H54 (cell line): ENCODE data around the gene TNMD.
"Not testable (repeated sequence)": the region's sequence is repeated elsewhere in the genome, so short reads cannot be mapped to it uniquely, and the experiment has no call there.

Source experiments
- DNase-seq: peaks from one replicate; pipeline ENCODE4 v3.0.0; 2011; ENCODE audit warnings: low spot score, mixed read lengths; ENCODE audit not compliant: insufficient read length
- FAIRE-seq: peaks from 3 replicates; lab custom pipeline; 2011; peaks lifted over from hg19 to GRCh38; lab: Jason Lieb, UNC
- POLR2A ChIP-seq: IDR thresholded peaks from 2 replicates; pipeline ENCODE4 v1.6.1; 2011; ENCODE audit warnings: low read depth, mild to moderate bottlenecking, low read length

Gene TNMD

GRCh38 chrX:100584611-100585010 is at the start of gene TNMD:
TNMD (plus strand) TSS chrX:100584936; CDS start chrX:100585019, 83 bp downstream.
- DNase-seq = no peak
- no peak for FAIRE-seq
- no peak for TF ChIP-seq POLR2A

GRCh38 chrX:100565534-100565933 is 19.2 kb upstream of the TNMD start:
- DNase-seq, FAIRE-seq: not testable (repeated sequence)

GRCh38 chrX:100586747-100587146 is 2.0 kb downstream of the TNMD start:
- no peak for DNase-seq
- no peak for FAIRE-seq
- TF ChIP-seq POLR2A = no peak

GRCh38 chrX:100587861-100588260 is 3.1 kb downstream of the TNMD start:
- no peak for TF ChIP-seq POLR2A
- FAIRE-seq = no peak
- DNase-seq = no peak

GRCh38 chrX:100591256-100592051 is 6.7 kb downstream of the TNMD start:
- DNase-seq = no peak
- FAIRE-seq = no peak
- TF ChIP-seq POLR2A = no peak

- DNase-seq = no peak
- no peak for TF ChIP-seq POLR2A
- no peak for FAIRE-seq
These were observed 8.4 kb downstream of the TNMD start for GRCh38 chrX:100593126-100593525.

DNA sequence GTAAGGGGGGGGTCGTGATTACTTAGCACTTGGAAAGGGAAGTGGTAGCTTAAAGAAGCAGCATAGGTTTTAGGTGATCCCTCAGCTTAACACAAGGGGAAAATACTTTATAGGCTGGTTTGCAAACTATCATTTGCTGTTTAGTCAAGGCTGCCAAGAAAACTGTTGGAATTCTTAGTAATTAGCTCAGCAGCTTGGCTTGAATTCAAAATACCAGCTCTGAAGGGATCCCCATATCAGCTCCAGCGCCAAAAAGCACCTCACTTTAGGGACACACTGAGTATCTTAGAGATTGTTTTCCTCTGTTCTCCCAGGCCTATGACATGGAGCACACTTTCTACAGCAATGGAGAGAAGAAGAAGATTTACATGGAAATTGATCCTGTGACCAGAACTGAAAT is 8.8 kb downstream of the TNMD start:
- DNase-seq (no peak), FAIRE-seq (no peak)
- TF ChIP-seq POLR2A = no peak

GRCh38 chrX:100596601-100597000 is 11.9 kb downstream of the TNMD start:
- DNase-seq (no peak), FAIRE-seq (no peak)
- TF ChIP-seq POLR2A = no peak

DNA sequence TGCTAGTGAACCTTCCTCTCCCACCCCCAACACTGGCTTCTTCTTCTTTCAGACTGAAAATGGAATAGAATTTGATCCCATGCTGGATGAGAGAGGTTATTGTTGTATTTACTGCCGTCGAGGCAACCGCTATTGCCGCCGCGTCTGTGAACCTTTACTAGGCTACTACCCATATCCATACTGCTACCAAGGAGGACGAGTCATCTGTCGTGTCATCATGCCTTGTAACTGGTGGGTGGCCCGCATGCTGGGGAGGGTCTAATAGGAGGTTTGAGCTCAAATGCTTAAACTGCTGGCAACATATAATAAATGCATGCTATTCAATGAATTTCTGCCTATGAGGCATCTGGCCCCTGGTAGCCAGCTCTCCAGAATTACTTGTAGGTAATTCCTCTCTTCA is 14.7 kb downstream of the TNMD start:
- no peak for DNase-seq
- no peak for TF ChIP-seq POLR2A
- no peak for FAIRE-seq

- TF ChIP-seq POLR2A = no peak
- DNase-seq (no peak), FAIRE-seq (no peak)
These were observed 15.6 kb downstream of the TNMD start for GRCh38 chrX:100600340-100600739.

- DNase-seq (no peak), FAIRE-seq (no peak)
- no peak for TF ChIP-seq POLR2A
These were observed 16.0 kb downstream of the TNMD start for GRCh38 chrX:100600758-100601157.

DNA sequence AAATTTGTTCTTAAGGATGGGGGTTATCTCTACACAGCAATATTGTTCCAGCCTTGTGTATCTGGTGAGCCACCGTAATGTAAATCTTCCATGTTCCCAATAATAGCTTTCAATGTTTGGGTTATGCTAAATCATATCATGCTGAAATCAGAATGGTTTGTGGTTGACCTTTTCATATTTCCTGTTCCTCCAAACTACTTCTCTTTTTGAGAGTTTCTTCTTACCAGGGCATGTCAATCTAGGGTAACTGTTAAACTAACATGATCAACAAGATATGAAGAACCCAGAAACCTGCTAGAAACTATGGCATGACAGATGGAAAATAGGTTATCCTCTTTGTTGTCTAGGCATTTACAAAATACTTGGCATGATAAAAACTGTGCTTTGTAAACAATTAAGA is 22.0 kb downstream of the TNMD start:
- DNase-seq (no peak), FAIRE-seq (no peak)
- no peak for TF ChIP-seq POLR2A

DNA sequence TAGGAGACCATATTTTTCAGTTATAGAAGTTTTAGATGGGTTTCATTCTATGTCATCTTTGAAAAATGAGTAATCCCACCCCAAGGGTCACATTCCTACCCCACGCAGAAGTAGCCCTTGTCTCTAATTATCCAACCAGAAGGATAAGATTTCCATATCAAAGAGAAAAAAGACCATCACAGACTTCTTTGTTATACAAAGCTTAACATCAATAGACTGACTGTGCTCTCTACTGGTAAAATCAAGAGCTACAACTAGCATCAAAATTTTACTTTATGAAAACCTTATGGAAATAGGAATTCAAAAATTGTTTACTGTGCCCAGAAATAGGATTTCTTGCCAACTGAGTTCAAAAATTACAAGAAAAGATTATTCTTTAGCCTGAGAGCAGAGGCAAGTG is 24.9 kb downstream of the TNMD start:
- DNase-seq (no peak), FAIRE-seq (no peak)
- no peak for TF ChIP-seq POLR2A

DNA sequence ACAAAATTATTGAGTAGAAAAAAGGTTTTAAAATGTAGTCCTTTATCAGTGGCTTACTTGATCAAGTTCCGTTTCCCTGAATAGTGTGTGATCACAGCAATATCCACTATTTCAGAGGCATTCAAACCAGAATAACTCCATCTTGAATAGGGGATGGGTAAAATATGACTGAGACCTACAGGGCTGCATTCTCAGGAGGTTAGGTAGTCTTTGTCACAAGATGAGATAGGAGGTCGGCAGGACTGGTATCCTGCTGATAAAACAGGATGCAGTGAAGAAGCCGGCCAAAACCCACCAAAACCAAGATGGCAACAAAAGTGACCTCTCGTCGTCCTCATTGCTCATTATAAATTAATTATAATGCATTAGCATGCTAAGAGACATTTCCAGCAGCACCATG is 27.2 kb downstream of the TNMD start:
- FAIRE-seq (no peak), DNase-seq (no peak)
- no peak for TF ChIP-seq POLR2A

DNA sequence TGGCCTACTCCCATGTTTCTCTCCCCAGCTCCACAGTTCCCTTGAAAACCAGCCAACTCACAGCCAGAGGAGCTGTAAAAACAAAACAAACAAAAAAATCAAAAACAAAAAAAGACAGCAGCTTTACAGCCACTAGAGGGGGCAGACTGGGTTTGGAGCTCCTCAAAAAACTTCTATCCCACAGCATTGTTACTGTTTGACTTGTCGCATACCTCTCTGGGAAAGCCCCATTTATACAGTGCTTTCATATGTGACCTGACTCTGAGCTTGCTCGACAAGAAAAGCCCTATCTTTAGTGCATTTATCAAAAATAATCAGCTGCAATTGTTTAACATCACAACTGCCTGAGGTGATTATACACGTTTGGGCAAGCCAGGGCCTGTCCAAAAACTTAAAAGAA is 30.3 kb downstream of the TNMD start:
- TF ChIP-seq POLR2A = no peak
- DNase-seq (peak; percentile 9), FAIRE-seq (peak; percentile 64)
